Esophagus muscularis mucosa (tissue), 4 donors: ENCODE measurements around the gene SKP2. TPM values are rescaled to one million over a fixed set of nuclear protein-coding genes. Genes with fewer than 3 reads are reported as not detected.

Experiments used
- DNase-seq: peaks from one replicate; pipeline ENCODE4 v3.0.0-alpha.2; 2017; ENCODE audit errors: extremely low spot score
- H3K27ac ChIP-seq, 4 donors: fragments of 200-600 bp; sonication (generic); replicated peaks in 1 of 4; 1 replicate in 3 of 4; 2 replicates in 1 of 4; pipeline ENCODE4 v1.5.1; 2016 to 2019; ENCODE audit warnings: mild to moderate bottlenecking in 1 of 4
- H3K27me3 ChIP-seq, 4 donors: fragments of 200-600 bp; sonication (generic); one replicate each; pipeline versions ENCODE4 v1.5.1 to v1.6.0; 2016 to 2019
- H3K36me3 ChIP-seq, 4 donors: fragments of 200-600 bp; sonication (generic); one replicate each; pipeline ENCODE4 v1.5.1; 2016 to 2019
- H3K4me1 ChIP-seq, 4 donors: fragments of 200-600 bp; sonication (generic); one replicate each; pipeline ENCODE4 v1.5.1; 2016 to 2019
- H3K4me3 ChIP-seq, 4 donors: fragments of 200-600 bp; sonication (generic); 1 replicate in 2 of 4; 2 replicates in 2 of 4; pipeline ENCODE4 v1.5.1; 2016 to 2019; ENCODE audit warnings: mild to moderate bottlenecking in 4 of 4, moderate library complexity in 1 of 4
- H3K9me3 ChIP-seq, 4 donors: fragments of 200-600 bp; sonication (generic); 1 replicate in 3 of 4; 2 replicates in 1 of 4; pipeline ENCODE4 v1.5.1; 2016 to 2019
- EP300 ChIP-seq: sonication (generic); formaldehyde crosslinking; IDR thresholded peaks from one replicate; pipeline ENCODE4 v1.6.1; 2017; ENCODE audit warnings: antibody characterized with exemption
- POLR2A ChIP-seq: fragments of 450-650 bp; IDR thresholded peaks from one replicate; pipeline ENCODE4 v1.6.1; 2017; ENCODE audit warnings: antibody characterized with exemption, moderate library complexity, mild to moderate bottlenecking, low read depth
- POLR2AphosphoS5 ChIP-seq, 2 donors: sonication (generic); formaldehyde crosslinking; IDR thresholded peaks; one replicate each; pipeline ENCODE4 v1.6.1; 2017; ENCODE audit warnings: antibody characterized with exemption in 2 of 2
- WGBS: methylation state at CpG from one replicate; pipeline ENCODE4 v1.1.5; 2018; 5-methylcytosine and 5-hydroxymethylcytosine counted together
- intact Hi-C: fragments of 100-400 bp; cut with DNase I; formaldehyde crosslinking; loops from one replicate; pipeline ENCODE4 v1.15.1; 2023
- total RNA-seq, 4 donors: library from RNA; depleted of rRNA; stranded (reverse); fragments of >200 nt; gene quantifications; one replicate each; pipeline versions ENCODE4 v1.1.0 to v1.2.1, GENCODE V29; 2016
- TF ChIP-seq, protein P1 (sequence below), 3 experiments: fragments of 200-600 bp in 2 of 3; fragments of 450-650 bp in 1 of 3; sonication (generic) in 2 of 3; IDR thresholded peaks; one replicate each; pipeline ENCODE4 v1.5.1; 2017 to 2019; ENCODE audit warnings: antibody characterized with exemption in 3 of 3, mild to moderate bottlenecking in 2 of 3, moderate library complexity in 1 of 3

Gene SKP2
- total RNA-seq, 4 donors from 2014 or later, result 5.6 to 12.1 (median 9.2) TPM

DNA sequence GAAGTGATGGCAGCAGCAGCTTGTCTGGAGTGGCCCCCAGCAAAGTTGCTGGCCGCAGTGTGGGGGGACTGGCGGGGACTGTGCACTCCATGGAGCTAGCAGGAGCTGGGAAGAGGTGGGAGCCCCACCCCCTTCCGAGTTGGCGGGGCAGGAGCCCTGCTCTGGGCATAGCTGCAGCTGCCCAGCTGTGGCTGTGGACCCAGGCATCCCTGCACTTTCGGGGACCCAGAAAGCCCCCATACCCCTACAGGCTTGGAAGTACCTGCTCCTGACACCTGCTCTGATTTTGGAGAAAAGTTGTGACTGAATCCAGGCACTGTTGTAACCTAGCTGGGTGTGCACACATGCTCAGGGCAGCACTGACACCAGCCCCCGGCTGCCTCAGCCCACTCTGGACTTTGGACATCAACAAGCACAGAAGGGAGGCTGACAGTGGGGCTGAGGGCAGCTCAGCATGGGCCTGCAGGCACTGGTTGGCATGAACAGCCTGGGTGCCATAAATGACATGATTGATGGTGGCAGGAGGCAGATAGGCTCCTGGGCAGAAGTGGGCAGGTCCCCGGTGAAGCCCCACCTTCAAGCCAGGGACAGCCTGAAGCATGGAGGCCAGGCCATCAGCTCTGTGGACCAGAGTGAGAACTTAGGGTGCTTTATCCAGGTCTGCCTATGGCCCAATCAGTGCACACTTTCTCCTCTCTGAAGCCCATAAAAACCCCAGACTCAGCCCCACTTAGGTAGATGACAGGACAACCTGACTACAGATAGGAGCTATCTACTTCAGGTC lies 12.8 kb upstream of the SKP2 start:
- 94% methylated on average over 5 of the region's 7 CpGs for WGBS
- H3K4me1 ChIP-seq, result no peaks in the 10 kb centered on the region
- intact Hi-C loops, result no loop called here
- no peak for DNase-seq
- H3K27ac ChIP-seq, result no peak overlapping the region
- no peaks in the 10 kb centered on the region for H3K27me3 ChIP-seq
- H3K4me3 ChIP-seq, result no peak overlapping the region
- TF ChIP-seq POLR2A (no peak), EP300 (no peak)
- TF ChIP-seq, protein P1, sequence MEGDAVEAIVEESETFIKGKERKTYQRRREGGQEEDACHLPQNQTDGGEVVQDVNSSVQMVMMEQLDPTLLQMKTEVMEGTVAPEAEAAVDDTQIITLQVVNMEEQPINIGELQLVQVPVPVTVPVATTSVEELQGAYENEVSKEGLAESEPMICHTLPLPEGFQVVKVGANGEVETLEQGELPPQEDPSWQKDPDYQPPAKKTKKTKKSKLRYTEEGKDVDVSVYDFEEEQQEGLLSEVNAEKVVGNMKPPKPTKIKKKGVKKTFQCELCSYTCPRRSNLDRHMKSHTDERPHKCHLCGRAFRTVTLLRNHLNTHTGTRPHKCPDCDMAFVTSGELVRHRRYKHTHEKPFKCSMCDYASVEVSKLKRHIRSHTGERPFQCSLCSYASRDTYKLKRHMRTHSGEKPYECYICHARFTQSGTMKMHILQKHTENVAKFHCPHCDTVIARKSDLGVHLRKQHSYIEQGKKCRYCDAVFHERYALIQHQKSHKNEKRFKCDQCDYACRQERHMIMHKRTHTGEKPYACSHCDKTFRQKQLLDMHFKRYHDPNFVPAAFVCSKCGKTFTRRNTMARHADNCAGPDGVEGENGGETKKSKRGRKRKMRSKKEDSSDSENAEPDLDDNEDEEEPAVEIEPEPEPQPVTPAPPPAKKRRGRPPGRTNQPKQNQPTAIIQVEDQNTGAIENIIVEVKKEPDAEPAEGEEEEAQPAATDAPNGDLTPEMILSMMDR (IDR thresholded peaks at IDR 0.05), result no peak
- H3K36me3 ChIP-seq, result peaks cover 7 to 63% (median 38%) of the 10 kb centered on the region in 4 donors
- no peaks in the 10 kb centered on the region for H3K9me3 ChIP-seq

DNA sequence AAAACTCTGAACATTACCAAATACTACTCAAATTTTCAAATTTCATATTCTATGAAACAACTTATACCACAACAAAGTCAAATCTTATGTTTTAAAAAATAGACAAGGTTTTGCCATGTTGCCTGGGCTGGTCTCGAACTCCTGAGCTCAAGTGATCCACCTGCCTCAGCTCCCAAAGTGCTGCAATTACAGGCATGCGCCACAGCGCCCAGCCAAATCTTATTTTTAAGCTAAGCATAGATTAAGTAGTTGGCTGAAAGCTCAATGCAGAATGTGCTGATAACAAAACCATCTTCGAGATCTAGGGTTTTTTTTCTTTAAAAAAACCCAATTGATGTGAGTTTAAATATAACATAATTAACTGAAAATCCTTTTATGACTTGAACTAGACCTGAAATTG lies 6.6 kb upstream of the SKP2 start:
- TF ChIP-seq POLR2AphosphoS5 (IDR thresholded peaks at IDR 0.05) (no peak), EP300 (no peak), POLR2A (no peak)
- TF ChIP-seq, protein P1 (IDR thresholded peaks at IDR 0.05), result no peak
- intact Hi-C loops, result no loop called here
- no peaks in the 10 kb centered on the region for H3K9me3 ChIP-seq
- peaks cover under 1 to 27% (median 11%) of the 10 kb centered on the region in 4 donors for H3K36me3 ChIP-seq
- no peak overlapping the region for H3K4me3 ChIP-seq
- WGBS, result 93% methylated on average over 4 of the region's 4 CpGs
- no peak overlapping the region for H3K27ac ChIP-seq
- no peaks in the 10 kb centered on the region for H3K27me3 ChIP-seq
- DNase-seq, result no peak
- peaks cover 9 to 14% (median 11%) of the 10 kb centered on the region in 4 donors for H3K4me1 ChIP-seq

DNA sequence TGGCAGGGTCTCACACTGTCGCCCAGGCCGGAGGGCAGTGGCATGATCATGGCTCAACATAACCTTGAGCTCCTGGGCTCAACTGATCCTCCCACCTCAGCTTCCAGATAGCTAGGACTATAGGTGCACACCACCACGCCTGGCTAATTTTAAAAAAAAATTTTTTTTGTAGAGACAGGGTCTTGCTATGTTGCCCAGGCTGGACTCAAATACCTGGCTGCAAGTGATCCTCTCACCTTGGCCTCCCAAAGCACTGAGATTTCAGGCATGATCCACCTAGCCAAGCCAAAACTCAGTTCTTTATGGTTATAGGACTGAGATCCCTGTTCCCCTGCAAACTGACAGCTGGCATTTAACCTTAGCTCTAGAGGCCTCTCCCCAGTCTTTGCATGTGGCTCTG lies 5.5 kb upstream of the SKP2 start:
- Histone ChIP-seq H3K36me3 (peaks cover 0 to 16% (median 5%) of the 10 kb centered on the region in 4 donors), H3K4me3 (no peak overlapping the region), H3K9me3 (no peaks in the 10 kb centered on the region), H3K27ac (no peak overlapping the region), H3K4me1 (peaks cover 14 to 23% (median 19%) of the 10 kb centered on the region in 4 donors), H3K27me3 (no peaks in the 10 kb centered on the region)
- intact Hi-C loops, result no loop called here
- TF ChIP-seq, protein P1 (IDR thresholded peaks at IDR 0.05), result no peak
- TF ChIP-seq POLR2AphosphoS5 (IDR thresholded peaks at IDR 0.05), result no peak
- no peak for TF ChIP-seq POLR2A
- no peak for TF ChIP-seq EP300
- 70% methylated on average over 3 of the region's 3 CpGs for WGBS
- no peak for DNase-seq

DNA sequence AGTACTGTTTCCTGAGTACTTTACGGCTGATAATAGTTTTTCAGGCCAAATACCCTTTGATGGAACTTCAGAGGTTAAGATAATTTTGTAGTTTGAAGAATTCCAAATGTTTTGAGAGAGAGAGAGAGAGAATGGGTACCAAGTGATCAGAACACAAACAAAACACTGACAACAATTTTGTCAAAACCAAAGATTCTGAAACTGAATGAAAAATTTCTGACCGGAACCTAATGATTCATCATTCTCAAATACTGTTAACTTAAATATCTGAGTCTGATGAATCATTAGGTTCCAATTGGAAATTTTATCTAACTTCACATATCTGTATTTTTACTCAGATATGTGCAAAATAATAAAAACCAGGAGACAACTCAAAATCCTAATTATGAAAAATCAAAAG lies 4.2 kb upstream of the SKP2 start:
- no peaks in the 10 kb centered on the region for H3K9me3 ChIP-seq
- 95% methylated on average over 2 of the region's 2 CpGs for WGBS
- no peaks in the 10 kb centered on the region for H3K27me3 ChIP-seq
- H3K36me3 ChIP-seq, result peaks cover 0 to 3% (median under 1%) of the 10 kb centered on the region in 4 donors
- H3K27ac ChIP-seq, result no peak overlapping the region
- H3K4me1 ChIP-seq, result peaks cover 16 to 26% (median 23%) of the 10 kb centered on the region in 4 donors
- no peak for DNase-seq
- H3K4me3 ChIP-seq, result no peak overlapping the region
- TF ChIP-seq EP300 (no peak), POLR2A (no peak), POLR2AphosphoS5 (IDR thresholded peaks at IDR 0.05) (no peak)
- TF ChIP-seq, protein P1 (IDR thresholded peaks at IDR 0.05), result no peak
- intact Hi-C loops, result no loop called here
